ENCODE data around the gene NPHP4.
A peak's percentile ranks its signal among the peaks of the same experiment; 100 is the strongest.

NPHP4 gene

DNA sequence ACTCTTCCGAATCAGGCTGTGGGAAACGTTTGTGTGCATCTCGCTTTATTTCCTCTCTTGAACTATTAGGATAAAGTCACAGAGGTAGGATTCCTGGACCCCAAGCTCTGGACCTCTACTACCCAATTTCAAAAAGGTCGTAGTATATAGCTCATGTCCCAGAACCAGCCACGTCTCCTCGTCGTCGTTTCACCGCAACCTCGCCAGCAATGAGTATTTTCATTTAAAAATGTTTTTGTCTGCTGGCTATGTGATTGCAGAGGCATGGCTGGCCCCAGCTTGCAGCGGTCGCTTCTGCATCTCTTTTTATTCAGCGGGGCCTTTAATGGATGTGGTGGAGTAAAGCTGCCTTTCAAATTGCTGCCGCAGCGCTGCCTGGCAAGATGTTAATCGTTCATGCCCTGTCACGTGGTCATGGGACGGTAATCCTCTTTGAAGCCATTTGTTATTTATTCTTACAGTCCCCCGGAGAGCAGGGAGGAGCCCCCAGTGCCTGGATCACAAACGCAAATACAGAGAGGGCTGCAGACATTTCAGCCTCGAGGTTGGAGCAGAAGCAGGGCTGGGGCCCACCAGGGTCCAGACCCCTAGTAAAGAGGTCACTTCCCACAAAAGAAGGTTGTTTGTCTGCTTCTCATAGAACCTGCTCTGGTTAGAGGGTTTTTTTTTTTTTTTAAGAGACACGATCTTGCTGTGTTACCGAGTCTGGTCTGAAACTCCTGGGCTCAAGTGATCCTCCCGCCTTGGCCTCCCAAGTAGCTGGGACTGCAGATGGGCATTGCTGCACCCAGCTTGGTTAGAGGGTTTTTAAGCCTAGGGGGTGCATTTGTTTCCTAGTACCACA lies 11.6 kb upstream of the NPHP4 start:
- no peak for FAIRE-seq
- TF ChIP-seq, protein P1, sequence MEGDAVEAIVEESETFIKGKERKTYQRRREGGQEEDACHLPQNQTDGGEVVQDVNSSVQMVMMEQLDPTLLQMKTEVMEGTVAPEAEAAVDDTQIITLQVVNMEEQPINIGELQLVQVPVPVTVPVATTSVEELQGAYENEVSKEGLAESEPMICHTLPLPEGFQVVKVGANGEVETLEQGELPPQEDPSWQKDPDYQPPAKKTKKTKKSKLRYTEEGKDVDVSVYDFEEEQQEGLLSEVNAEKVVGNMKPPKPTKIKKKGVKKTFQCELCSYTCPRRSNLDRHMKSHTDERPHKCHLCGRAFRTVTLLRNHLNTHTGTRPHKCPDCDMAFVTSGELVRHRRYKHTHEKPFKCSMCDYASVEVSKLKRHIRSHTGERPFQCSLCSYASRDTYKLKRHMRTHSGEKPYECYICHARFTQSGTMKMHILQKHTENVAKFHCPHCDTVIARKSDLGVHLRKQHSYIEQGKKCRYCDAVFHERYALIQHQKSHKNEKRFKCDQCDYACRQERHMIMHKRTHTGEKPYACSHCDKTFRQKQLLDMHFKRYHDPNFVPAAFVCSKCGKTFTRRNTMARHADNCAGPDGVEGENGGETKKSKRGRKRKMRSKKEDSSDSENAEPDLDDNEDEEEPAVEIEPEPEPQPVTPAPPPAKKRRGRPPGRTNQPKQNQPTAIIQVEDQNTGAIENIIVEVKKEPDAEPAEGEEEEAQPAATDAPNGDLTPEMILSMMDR (IDR thresholded peaks at IDR 0.05; ENCODE audit: insufficient read depth, missing control alignments) = no peak
- DNase-seq (ENCODE audit: insufficient read length, low spot score) = peak; percentile 69

GRCh38 chr1:6002714-6003501 lies 10.7 kb upstream of the NPHP4 start:
- FAIRE-seq = no peak
- TF ChIP-seq, protein P1 (IDR thresholded peaks at IDR 0.05; ENCODE audit: insufficient read depth, missing control alignments) = no peak
- no peak for DNase-seq (ENCODE audit: insufficient read length, low spot score)

- TF ChIP-seq, protein P1 (IDR thresholded peaks at IDR 0.05; ENCODE audit: insufficient read depth, missing control alignments) = no peak
- no peak for DNase-seq (ENCODE audit: insufficient read length, low spot score)
- FAIRE-seq = no peak
Observed at GRCh38 chr1:6001992-6002576, 9.9 kb upstream of the NPHP4 start.

DNA sequence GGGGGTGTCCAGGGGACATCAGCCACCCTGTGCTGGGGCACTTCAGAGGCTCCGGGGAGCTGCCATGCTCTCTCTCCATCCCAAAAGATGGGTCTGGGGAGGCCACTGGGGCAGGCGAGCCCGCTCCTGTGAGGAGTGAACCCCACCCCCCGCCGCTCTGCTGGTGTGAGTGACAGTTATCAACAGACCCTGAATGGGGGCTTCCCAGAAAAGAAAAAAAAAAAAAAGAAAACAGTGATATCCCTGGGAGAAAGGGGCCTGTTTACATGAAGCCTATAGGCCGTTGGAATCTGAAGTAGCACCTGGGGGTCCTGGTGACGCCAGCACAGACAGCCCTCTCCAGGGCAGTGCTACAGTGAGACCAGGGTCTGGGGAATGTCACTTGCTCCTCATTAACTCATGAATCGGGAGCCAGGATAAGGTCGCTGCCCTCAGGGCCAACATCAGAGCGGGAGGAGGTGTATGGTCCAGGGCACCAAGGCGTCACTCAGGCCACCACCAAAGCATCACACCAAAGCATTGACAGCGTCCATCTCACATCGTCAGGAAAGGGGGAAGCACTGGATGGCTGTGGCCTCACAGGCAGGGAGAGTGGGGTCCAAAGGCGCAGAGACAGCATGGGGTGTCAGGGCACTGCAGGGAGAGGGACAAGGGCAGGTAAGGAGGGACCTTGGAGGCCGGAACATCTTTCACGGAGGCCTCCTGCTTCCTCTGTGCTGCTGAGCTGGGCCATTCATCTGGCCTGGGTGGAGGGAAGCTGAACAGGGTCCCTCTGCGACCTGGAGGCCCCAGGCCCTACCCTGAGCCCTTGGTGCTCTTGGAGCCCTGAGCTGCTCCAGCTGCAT lies 8.4 kb upstream of the NPHP4 start:
- no peak for FAIRE-seq
- no peak for DNase-seq (ENCODE audit: insufficient read length, low spot score)
- TF ChIP-seq, protein P1 (IDR thresholded peaks at IDR 0.05; ENCODE audit: insufficient read depth, missing control alignments) = no peak

DNA sequence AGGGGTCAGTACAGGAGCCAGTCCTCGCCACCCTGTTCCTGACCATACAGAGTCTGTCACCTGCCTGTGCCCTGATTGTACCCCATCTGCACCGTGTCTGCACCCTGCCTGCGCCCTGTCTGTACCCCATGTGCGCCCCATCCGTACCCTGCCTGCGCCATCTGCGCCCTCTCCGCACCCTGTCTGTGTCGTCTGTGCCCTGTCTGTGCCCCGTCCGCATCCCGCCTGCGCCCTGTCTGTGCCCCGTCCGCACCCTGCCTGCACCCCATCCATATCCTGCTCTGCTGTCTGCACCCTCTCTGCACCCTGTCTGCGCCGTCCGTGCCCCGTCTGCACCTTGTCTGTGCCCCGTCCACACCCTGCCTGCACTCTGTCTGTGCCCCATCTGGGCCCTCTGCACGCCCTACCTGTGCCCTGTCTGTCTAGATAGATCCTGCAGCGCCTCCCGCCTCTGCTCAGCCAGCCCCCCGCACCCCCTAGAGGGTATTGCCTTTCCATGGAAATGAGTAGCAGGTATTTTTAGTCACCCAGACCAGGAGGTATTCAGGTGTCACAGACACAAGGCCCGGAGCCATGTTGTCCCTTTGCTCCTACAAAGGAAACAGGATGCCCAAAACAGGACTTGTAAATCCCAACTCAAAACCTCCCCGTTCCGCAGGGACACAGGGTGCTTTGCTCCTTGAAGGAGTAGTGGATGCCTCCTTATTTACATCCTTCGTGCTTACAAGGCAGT lies 7.7 kb upstream of the NPHP4 start:
- DNase-seq (ENCODE audit: insufficient read length, low spot score) = no peak
- TF ChIP-seq, protein P1 (IDR thresholded peaks at IDR 0.05; ENCODE audit: insufficient read depth, missing control alignments) = no peak
- no peak for FAIRE-seq

- FAIRE-seq = no peak
- DNase-seq (ENCODE audit: insufficient read length, low spot score) = no peak
- TF ChIP-seq, protein P1 (IDR thresholded peaks at IDR 0.05; ENCODE audit: insufficient read depth, missing control alignments) = no peak
Observed at GRCh38 chr1:5998906-5999301, 6.7 kb upstream of the NPHP4 start.

Data from D721Med (cell line).